ENCODE data around the gene PPY. TPM values are rescaled to one million over a fixed set of nuclear protein-coding genes. Genes with fewer than 3 reads are reported as not detected.

PPY gene
- total RNA-seq, 1 experiment from 2014 or later = not detected

- Mint-ChIP-seq H3K36me3 (no peaks in the 10 kb centered on the region), H3K27ac (no peak overlapping the region), H3K4me1 (peaks cover 12% of the 10 kb centered on the region), H3K4me3 (peak overlapping the region; percentile 78), H3K27me3 (ENCODE audit: low read depth) (peaks cover 65% of the 10 kb centered on the region), H3K9me3 (peaks cover 19% of the 10 kb centered on the region)
- ChIA-PET POLR2A (no interaction called here), CTCF (interaction anchor here (0.9 to 3.2 kb wide), 5 partner anchors 10 to 81 kb away, joined by 3 to 24 read pairs (median 4); no protein-coding TSS in a partner anchor)
- TF ChIP-seq TEAD4 (CRISPR knock-in tag; IDR thresholded peaks at IDR 0.05) = no peak
- TF ChIP-seq, protein P1, sequence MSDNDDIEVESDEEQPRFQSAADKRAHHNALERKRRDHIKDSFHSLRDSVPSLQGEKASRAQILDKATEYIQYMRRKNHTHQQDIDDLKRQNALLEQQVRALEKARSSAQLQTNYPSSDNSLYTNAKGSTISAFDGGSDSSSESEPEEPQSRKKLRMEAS (CRISPR knock-in tag; IDR thresholded peaks at IDR 0.05) = 0 out of 2 replicates have a peak, but pooled peaks have one; percentile 32
- TF ChIP-seq, protein P2, sequence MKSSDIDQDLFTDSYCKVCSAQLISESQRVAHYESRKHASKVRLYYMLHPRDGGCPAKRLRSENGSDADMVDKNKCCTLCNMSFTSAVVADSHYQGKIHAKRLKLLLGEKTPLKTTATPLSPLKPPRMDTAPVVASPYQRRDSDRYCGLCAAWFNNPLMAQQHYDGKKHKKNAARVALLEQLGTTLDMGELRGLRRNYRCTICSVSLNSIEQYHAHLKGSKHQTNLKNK (CRISPR knock-in tag; IDR thresholded peaks at IDR 0.05) = no peak
- DNase-seq (ENCODE audit: low spot score) (no peak), ATAC-seq (no peak; the same call in 1 of the 2 replicates)
These were observed 15.0 kb downstream of the PPY start for GRCh38 chr17:43927060-43927864.

DNA sequence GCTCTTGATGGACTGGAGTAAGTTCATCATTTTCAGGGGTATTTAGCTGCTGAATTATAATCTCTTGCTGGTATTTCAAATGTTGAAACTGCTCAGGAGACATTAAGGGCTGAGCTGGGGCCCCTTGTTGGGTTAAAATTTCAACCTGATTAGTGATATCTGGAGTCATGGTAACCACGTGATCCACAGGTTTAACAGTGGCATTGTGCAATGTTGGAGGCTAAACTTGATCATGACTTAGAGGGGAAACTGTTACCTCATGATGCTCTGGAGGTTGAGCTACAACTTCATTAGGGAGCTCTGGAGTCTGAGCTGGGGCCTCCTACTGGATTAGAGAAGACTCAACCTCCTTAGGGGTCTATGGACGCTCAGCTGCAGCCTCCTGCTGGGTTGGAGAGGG is 17.7 kb downstream of the PPY start:
- ATAC-seq = no peak
- no peak for TF ChIP-seq ATF1 (CRISPR knock-in tag; IDR thresholded peaks at IDR 0.05)
- no peak for TF ChIP-seq ETV6 (CRISPR knock-in tag; IDR thresholded peaks at IDR 0.05)
- no peak for TF ChIP-seq EMX1 (CRISPR knock-in tag; IDR thresholded peaks at IDR 0.05)
- no peak for TF ChIP-seq ZNF512 (CRISPR knock-in tag; IDR thresholded peaks at IDR 0.05; ENCODE audit: borderline replicate concordance)
- no peak for TF ChIP-seq IRF2 (CRISPR knock-in tag; IDR thresholded peaks at IDR 0.05; ENCODE audit: borderline replicate concordance, low read depth)
- no peak for TF ChIP-seq TCF7 (CRISPR knock-in tag; IDR thresholded peaks at IDR 0.05; ENCODE audit: low read depth)
- TF ChIP-seq, protein P3, sequence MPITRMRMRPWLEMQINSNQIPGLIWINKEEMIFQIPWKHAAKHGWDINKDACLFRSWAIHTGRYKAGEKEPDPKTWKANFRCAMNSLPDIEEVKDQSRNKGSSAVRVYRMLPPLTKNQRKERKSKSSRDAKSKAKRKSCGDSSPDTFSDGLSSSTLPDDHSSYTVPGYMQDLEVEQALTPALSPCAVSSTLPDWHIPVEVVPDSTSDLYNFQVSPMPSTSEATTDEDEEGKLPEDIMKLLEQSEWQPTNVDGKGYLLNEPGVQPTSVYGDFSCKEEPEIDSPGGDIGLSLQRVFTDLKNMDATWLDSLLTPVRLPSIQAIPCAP (CRISPR knock-in tag; IDR thresholded peaks at IDR 0.05) = no peak
- TF ChIP-seq ZNF219 (CRISPR knock-in tag; IDR thresholded peaks at IDR 0.05; ENCODE audit: borderline replicate concordance) = no peak
- no peak for TF ChIP-seq TP53 (CRISPR knock-in tag; IDR thresholded peaks at IDR 0.05)
- TF ChIP-seq OVOL2 (CRISPR knock-in tag; IDR thresholded peaks at IDR 0.05; ENCODE audit: borderline replicate concordance) = no peak
- TF ChIP-seq SOX15 (CRISPR knock-in tag; IDR thresholded peaks at IDR 0.05) = no peak
- no peak for TF ChIP-seq ATF3 (CRISPR knock-in tag; conservative IDR thresholded peaks at IDR 0.05)
- TF ChIP-seq GABPB1 (CRISPR knock-in tag; IDR thresholded peaks at IDR 0.05) = no peak
- TF ChIP-seq, protein P4, sequence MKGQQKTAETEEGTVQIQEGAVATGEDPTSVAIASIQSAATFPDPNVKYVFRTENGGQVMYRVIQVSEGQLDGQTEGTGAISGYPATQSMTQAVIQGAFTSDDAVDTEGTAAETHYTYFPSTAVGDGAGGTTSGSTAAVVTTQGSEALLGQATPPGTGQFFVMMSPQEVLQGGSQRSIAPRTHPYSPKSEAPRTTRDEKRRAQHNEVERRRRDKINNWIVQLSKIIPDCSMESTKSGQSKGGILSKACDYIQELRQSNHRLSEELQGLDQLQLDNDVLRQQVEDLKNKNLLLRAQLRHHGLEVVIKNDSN (CRISPR knock-in tag; IDR thresholded peaks at IDR 0.05) = no peak
- no peak for TF ChIP-seq ZBTB21 (CRISPR knock-in tag; IDR thresholded peaks at IDR 0.05; ENCODE audit: borderline replicate concordance)
- TF ChIP-seq, protein P5, sequence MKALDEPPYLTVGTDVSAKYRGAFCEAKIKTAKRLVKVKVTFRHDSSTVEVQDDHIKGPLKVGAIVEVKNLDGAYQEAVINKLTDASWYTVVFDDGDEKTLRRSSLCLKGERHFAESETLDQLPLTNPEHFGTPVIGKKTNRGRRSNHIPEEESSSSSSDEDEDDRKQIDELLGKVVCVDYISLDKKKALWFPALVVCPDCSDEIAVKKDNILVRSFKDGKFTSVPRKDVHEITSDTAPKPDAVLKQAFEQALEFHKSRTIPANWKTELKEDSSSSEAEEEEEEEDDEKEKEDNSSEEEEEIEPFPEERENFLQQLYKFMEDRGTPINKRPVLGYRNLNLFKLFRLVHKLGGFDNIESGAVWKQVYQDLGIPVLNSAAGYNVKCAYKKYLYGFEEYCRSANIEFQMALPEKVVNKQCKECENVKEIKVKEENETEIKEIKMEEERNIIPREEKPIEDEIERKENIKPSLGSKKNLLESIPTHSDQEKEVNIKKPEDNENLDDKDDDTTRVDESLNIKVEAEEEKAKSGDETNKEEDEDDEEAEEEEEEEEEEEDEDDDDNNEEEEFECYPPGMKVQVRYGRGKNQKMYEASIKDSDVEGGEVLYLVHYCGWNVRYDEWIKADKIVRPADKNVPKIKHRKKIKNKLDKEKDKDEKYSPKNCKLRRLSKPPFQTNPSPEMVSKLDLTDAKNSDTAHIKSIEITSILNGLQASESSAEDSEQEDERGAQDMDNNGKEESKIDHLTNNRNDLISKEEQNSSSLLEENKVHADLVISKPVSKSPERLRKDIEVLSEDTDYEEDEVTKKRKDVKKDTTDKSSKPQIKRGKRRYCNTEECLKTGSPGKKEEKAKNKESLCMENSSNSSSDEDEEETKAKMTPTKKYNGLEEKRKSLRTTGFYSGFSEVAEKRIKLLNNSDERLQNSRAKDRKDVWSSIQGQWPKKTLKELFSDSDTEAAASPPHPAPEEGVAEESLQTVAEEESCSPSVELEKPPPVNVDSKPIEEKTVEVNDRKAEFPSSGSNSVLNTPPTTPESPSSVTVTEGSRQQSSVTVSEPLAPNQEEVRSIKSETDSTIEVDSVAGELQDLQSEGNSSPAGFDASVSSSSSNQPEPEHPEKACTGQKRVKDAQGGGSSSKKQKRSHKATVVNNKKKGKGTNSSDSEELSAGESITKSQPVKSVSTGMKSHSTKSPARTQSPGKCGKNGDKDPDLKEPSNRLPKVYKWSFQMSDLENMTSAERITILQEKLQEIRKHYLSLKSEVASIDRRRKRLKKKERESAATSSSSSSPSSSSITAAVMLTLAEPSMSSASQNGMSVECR (CRISPR knock-in tag; IDR thresholded peaks at IDR 0.05; ENCODE audit: borderline replicate concordance) = no peak
- no peak for TF ChIP-seq SMAD4 (CRISPR knock-in tag; IDR thresholded peaks at IDR 0.05)
- TF ChIP-seq, protein P6, sequence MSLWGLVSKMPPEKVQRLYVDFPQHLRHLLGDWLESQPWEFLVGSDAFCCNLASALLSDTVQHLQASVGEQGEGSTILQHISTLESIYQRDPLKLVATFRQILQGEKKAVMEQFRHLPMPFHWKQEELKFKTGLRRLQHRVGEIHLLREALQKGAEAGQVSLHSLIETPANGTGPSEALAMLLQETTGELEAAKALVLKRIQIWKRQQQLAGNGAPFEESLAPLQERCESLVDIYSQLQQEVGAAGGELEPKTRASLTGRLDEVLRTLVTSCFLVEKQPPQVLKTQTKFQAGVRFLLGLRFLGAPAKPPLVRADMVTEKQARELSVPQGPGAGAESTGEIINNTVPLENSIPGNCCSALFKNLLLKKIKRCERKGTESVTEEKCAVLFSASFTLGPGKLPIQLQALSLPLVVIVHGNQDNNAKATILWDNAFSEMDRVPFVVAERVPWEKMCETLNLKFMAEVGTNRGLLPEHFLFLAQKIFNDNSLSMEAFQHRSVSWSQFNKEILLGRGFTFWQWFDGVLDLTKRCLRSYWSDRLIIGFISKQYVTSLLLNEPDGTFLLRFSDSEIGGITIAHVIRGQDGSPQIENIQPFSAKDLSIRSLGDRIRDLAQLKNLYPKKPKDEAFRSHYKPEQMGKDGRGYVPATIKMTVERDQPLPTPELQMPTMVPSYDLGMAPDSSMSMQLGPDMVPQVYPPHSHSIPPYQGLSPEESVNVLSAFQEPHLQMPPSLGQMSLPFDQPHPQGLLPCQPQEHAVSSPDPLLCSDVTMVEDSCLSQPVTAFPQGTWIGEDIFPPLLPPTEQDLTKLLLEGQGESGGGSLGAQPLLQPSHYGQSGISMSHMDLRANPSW (CRISPR knock-in tag; conservative IDR thresholded peaks at IDR 0.05; ENCODE audit: low read depth) = no peak
- no peak for TF ChIP-seq GRHL2 (CRISPR knock-in tag; IDR thresholded peaks at IDR 0.05; ENCODE audit: insufficient replicate concordance, severe bottlenecking)
- Mint-ChIP-seq H3K4me3 (no peak overlapping the region), H3K27ac (no peak overlapping the region), H3K27me3 (ENCODE audit: low read depth) (peaks cover 60% of the 10 kb centered on the region), H3K36me3 (no peaks in the 10 kb centered on the region), H3K4me1 (peaks cover 17% of the 10 kb centered on the region), H3K9me3 (peaks cover 19% of the 10 kb centered on the region)
- CTCF ChIA-PET = interaction anchor here (1.3 to 3.2 kb wide), 5 partner anchors 14 to 244 kb away, joined by 3 to 24 read pairs (median 8); no protein-coding TSS in a partner anchor
- no peak for DNase-seq (ENCODE audit: low spot score)
- POLR2A ChIA-PET = interaction anchor here (0.6 kb wide), 1 partner anchor 44 kb away, joined by 3 read pairs; no protein-coding TSS in a partner anchor
